HK-2 (cell line): Measurements from ENCODE around the gene DMTF1.
"Not testable (repeated sequence)": the region's sequence is repeated elsewhere in the genome, so short reads cannot be mapped to it uniquely, and the experiment has no call there.

Source experiments
- DNase-seq: peaks from one replicate; pipeline ENCODE4 v3.0.0-alpha.2; 2018; ENCODE audit not compliant: unreplicated experiment

DMTF1 gene

DNA sequence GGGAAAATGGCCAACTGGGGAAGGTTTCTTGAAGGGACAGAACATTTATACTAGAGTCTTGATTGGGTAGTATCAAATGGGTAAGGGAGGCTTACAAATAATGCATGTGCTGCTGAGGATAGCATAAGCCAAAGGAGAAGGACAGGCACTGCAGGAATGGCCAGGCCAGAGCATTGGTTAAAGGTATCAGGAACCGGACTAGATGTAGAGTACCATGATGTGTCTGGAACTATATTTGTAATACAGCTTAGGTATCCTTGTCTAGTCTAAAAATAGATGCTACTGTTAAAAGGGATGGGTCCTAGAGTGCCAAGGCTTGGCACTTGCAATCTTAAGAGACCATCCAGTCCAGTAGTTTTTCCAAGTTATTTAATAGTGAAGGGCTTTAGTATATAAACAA lies 47.0 kb downstream of the DMTF1 start:
- DNase-seq: no peak

GRCh38 chr7:87199700-87200450 lies 47.6 kb downstream of the DMTF1 start:
- no peak for DNase-seq

- DNase-seq: no peak
These were observed 50.0 kb downstream of the DMTF1 start for GRCh38 chr7:87202208-87202607.

DNA sequence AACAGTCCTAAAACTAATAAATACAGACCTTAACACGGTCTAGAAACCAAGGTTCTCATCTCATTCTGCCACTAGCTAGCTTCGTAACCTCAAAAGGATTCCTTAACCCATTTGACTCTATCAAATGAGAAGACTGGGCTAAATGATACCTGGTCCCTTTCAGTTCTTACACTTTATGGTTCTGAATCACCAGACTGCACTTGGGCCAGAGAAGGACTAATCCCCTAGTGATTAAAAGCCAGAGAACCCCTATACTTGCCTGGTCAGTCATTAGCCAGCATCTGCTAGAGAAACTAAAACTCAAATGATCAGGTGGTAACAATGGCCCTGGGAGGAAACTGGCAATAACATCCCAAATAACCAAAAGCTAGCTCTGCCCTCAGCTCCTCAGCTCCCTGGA lies 50.5 kb downstream of the DMTF1 start:
- DNase-seq: no peak

DNA sequence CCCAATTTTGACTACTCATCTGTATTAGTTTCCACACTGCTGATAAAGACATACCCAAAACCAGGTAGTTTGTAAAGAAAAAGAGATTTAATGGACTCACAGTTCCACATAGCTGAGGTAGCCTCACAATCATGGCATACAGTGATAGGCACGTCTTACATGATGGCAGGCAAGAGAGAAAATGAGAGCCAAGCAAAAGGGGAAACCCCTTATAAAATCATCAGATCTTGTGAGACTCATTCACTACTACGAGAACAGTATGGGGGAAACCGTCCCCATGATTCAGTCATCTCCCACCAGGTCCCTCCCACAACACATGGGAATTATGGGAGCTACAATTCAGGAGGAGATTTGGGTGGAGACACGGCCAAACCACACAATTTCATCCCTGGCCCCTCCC lies 51.7 kb downstream of the DMTF1 start:
- not testable (repeated sequence) for DNase-seq

GRCh38 chr7:87204933-87205332 lies 52.7 kb downstream of the DMTF1 start:
- no peak for DNase-seq

- DNase-seq: not testable (repeated sequence)
These were observed 53.4 kb downstream of the DMTF1 start for GRCh38 chr7:87205701-87206100.

DNA sequence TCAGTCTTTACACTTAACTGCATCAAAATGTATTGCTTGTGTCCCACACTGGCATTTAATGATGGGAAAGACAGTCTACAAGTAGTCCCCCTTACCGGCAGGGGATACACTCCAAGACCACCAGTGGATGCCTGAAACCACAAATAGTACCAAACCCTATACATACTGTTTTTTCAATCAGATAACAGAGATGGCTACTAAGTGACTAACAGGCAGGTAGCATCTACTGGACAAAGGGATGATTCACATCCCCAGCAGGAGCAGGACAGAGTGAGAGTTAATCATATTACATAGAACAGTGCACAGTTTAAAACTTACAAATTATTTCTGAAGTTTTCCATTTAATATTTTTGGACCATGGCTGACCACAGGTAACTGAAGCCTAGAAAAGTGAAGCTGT lies 54.1 kb downstream of the DMTF1 start:
- DNase-seq: no peak

GRCh38 chr7:87209295-87209924 lies 57.2 kb downstream of the DMTF1 start:
- DNase-seq: no peak

GRCh38 chr7:87210506-87210905 lies 58.3 kb downstream of the DMTF1 start:
- no peak for DNase-seq

DNA sequence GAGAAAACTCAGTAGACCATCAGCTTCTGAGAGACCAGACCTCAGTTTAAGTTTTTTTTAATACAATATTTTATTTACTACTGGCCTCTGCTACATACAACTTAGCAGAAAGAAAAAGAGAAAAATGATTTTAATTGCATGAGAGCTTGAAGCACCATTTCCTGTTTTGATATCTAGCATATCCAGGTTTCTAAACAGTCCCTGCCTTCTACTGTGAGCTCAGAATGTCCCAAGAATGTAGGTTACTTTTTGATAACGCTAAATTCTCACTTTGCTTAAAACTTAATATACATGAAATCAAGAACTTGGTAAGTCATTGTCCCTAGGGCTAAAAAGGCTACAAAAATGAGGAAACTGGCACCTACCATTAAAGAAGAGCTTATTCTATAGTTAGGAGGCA lies 60.2 kb downstream of the DMTF1 start:
- DNase-seq: no peak

DNA sequence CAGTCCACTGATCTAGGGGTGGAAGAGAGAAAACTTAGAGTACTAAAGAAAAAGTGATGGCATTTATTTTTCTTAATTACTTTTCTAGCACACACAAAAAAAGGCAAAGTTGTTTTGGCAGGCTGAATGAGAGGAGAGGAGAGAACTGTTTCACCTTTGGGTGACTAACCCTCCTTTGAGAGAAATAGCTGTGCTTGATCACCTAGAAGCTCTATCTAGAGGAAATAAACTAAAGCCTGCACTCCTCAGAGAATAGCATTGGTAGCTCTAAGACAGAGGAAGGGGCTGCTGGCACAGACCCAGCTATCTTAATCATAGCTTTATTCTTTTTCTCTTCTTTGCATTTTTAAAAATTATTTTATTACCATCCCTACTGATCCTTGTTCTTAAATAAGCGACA lies 61.0 kb downstream of the DMTF1 start:
- no peak for DNase-seq

GRCh38 chr7:87213811-87214210 lies 61.6 kb downstream of the DMTF1 start:
- no peak for DNase-seq

DNA sequence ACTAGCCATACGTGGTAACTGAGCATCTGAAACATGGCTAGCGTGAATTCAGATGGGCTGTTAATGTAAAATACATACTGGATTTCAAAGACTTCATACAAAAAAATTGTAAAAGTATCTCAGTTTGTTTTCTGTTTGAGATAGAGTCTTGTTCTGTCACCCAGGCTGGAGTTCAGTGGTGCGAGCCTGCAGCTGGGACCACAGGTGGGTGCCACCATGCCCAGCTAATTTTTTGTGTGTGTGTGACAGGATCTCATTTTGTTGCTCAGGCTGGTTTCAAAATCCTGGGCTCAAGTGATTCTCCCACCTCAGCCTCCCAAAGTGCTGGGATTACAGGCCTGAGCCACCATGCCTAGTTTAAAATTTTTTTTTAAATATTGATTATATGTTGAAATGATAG lies 62.8 kb downstream of the DMTF1 start:
- no peak for DNase-seq

- DNase-seq: no peak
These were observed 64.7 kb downstream of the DMTF1 start for GRCh38 chr7:87216701-87217508.

DNA sequence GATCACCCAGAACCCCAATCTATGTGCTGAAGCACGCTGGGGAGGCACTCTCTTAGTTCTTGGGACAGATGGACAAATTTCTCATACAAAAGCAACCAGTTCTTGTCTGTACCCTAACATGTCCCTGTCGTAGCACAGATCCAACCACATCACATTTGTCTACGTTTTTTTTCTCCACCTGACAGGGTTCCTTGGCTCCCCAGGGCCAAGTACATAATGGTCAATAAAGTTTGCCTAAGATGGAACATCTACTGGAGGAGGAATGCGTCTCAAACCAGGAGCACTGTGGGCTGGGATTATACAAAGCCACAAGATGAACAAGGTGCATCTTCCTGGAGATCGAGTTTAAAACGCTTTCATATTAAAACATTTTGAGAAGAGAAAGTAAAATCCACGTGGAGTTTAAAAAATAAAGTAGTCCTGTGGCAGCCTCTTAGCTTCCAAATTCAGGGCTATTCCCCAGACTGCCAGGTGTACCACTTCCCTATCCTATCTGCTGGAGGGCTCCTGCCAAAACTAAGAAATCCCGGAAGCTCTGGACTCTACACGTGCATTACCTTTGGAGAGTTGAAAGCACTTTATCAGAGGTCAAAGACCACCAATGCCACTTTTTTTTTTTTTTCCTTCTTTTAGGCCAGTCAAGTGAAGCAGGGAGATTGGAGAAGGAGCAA lies 65.9 kb downstream of the DMTF1 start:
- DNase-seq: no peak

- DNase-seq: peak; percentile 59
These were observed 66.7 kb downstream of the DMTF1 start for GRCh38 chr7:87218796-87219544.

DNA sequence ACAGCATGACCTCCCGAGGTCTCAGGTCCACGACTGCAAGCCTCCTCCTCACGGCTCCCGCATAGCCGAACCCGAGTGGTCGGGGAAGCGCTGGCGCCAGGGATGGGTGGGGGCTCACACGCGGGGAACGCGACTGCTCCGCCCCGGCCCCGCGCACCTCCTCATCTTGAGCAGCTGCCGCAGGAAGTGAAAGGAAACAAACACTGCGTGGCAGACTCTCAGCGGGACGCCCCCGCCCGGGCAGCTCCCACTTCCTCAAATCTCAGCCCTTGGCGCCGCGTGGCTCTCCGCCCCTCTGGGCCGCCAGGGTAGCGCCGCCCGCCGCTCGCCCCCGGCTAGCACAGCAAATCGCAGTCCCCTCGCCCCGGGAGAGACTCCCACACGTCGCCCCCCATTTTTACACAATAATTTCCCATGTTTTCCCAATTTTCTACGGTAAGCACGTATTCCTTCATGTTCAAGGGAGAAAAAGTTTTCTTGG lies 67.3 kb downstream of the DMTF1 start, which contains the start of gene TMEM243:
TSS of gene TMEM243 (minus strand) at position 188 of the 481 bp plus-strand sequence. CDS start 229 bp downstream, outside the sequence.
- DNase-seq: peak; percentile 77

- DNase-seq: peak; percentile 87
These were observed 67.9 kb downstream of the DMTF1 start for GRCh38 chr7:87220026-87220733.

- DNase-seq: no peak
These were observed 68.5 kb downstream of the DMTF1 start for GRCh38 chr7:87220734-87221215.
